Lower lobe of right lung (tissue), 2 donors: ENCODE results near the gene MBD5. TPM values are rescaled to one million over a fixed set of nuclear protein-coding genes. Genes with fewer than 3 reads are reported as not detected.

Experiments used
- ATAC-seq, 2 donors: fragments of 200-7000 bp; cut with Tn5 transposase; one replicate each; pipeline ENCODE4 v1.9.1; 2020 to 2022; ENCODE audit warnings: mild to moderate bottlenecking in 2 of 2, moderate library complexity in 2 of 2
- DNase-seq: peaks from one replicate; pipeline ENCODE4 v3.0.0-alpha.2; 2020
- H3K27ac ChIP-seq: fragments of 200-600 bp; one replicate; pipeline ENCODE4 v1.8.0; 2022
- H3K27me3 ChIP-seq: fragments of 200-600 bp; one replicate; pipeline ENCODE4 v1.8.0; 2022; ENCODE audit warnings: low read depth
- H3K36me3 ChIP-seq: fragments of 200-600 bp; one replicate; pipeline ENCODE4 v1.8.0; 2022; ENCODE audit warnings: mild to moderate bottlenecking
- H3K4me1 ChIP-seq: fragments of 200-600 bp; one replicate; pipeline ENCODE4 v1.8.0; 2022
- H3K4me3 ChIP-seq: fragments of 200-600 bp; one replicate; pipeline ENCODE4 v1.8.0; 2022; ENCODE audit warnings: mild to moderate bottlenecking
- H3K9me3 ChIP-seq: fragments of 200-600 bp; one replicate; pipeline ENCODE4 v1.8.0; 2022
- intact Hi-C: fragments of 100-400 bp; cut with DNase I; formaldehyde crosslinking; loops from one replicate; pipeline ENCODE4 v1.11.0; 2022
- total RNA-seq: library from RNA; stranded (reverse); fragmentation: NEBNext Ultra II Directional; extraction: Animal tissue kit (Norgen Biotek cat#: 25700); gene quantifications from one replicate; pipeline ENCODE4 v1.2.1, GENCODE V29; 2021
- TF ChIP-seq, protein P1 (sequence below): fragments of 200-600 bp; IDR thresholded peaks from one replicate; pipeline ENCODE4 v1.8.0; 2022; ENCODE audit warnings: antibody characterized with exemption, mild to moderate bottlenecking
- donor health status: DM: no; HTN: yes; CAD: no; lungs with severe emphysema.

The MBD5 gene
- total RNA-seq, 1 donor from 2014 or later, result 46.3 TPM

- Histone ChIP-seq H3K4me1 (no peaks in the 10 kb centered on the region), H3K4me3 (no peak overlapping the region), H3K9me3 (no peaks in the 10 kb centered on the region), H3K27ac (no peak overlapping the region), H3K27me3 (no peaks in the 10 kb centered on the region), H3K36me3 (no peaks in the 10 kb centered on the region)
- ATAC-seq (no peak), DNase-seq (no peak)
- TF ChIP-seq, protein P1, sequence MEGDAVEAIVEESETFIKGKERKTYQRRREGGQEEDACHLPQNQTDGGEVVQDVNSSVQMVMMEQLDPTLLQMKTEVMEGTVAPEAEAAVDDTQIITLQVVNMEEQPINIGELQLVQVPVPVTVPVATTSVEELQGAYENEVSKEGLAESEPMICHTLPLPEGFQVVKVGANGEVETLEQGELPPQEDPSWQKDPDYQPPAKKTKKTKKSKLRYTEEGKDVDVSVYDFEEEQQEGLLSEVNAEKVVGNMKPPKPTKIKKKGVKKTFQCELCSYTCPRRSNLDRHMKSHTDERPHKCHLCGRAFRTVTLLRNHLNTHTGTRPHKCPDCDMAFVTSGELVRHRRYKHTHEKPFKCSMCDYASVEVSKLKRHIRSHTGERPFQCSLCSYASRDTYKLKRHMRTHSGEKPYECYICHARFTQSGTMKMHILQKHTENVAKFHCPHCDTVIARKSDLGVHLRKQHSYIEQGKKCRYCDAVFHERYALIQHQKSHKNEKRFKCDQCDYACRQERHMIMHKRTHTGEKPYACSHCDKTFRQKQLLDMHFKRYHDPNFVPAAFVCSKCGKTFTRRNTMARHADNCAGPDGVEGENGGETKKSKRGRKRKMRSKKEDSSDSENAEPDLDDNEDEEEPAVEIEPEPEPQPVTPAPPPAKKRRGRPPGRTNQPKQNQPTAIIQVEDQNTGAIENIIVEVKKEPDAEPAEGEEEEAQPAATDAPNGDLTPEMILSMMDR, result no peak
- intact Hi-C loops, result no loop called here
These were observed 284.6 kb downstream of the MBD5 start for GRCh38 chr2:148305476-148305875.

GRCh38 chr2:148306027-148306426 lies 285.1 kb downstream of the MBD5 start:
- Histone ChIP-seq H3K4me3 (no peak overlapping the region), H3K36me3 (no peaks in the 10 kb centered on the region), H3K27me3 (no peaks in the 10 kb centered on the region), H3K4me1 (no peaks in the 10 kb centered on the region), H3K9me3 (no peaks in the 10 kb centered on the region), H3K27ac (no peak overlapping the region)
- TF ChIP-seq, protein P1, result no peak
- DNase-seq, result no peak
- ATAC-seq, result no peak
- intact Hi-C loops, result no loop called here

- no peaks in the 10 kb centered on the region for H3K36me3 ChIP-seq
- H3K4me1 ChIP-seq, result no peaks in the 10 kb centered on the region
- no peak for ATAC-seq
- no peaks in the 10 kb centered on the region for H3K9me3 ChIP-seq
- TF ChIP-seq, protein P1, result no peak
- H3K27ac ChIP-seq, result no peak overlapping the region
- intact Hi-C loops, result no loop called here
- H3K4me3 ChIP-seq, result no peak overlapping the region
- DNase-seq, result no peak
- H3K27me3 ChIP-seq, result no peaks in the 10 kb centered on the region
These were observed 296.7 kb downstream of the MBD5 start for GRCh38 chr2:148317598-148317997.

GRCh38 chr2:148338541-148338940 lies 317.6 kb downstream of the MBD5 start:
- no peaks in the 10 kb centered on the region for H3K27me3 ChIP-seq
- DNase-seq (no peak), ATAC-seq (no peak)
- TF ChIP-seq, protein P1, result no peak
- H3K9me3 ChIP-seq, result peaks cover 9% of the 10 kb centered on the region
- no peak overlapping the region for H3K4me3 ChIP-seq
- H3K27ac ChIP-seq, result no peak overlapping the region
- peaks cover 4% of the 10 kb centered on the region for H3K36me3 ChIP-seq
- no peaks in the 10 kb centered on the region for H3K4me1 ChIP-seq
- intact Hi-C loops, result no loop called here

- no peak for ATAC-seq
- DNase-seq, result no peak
- Histone ChIP-seq H3K4me1 (no peaks in the 10 kb centered on the region), H3K36me3 (peaks cover 4% of the 10 kb centered on the region), H3K27ac (no peak overlapping the region), H3K9me3 (peaks cover 10% of the 10 kb centered on the region), H3K27me3 (no peaks in the 10 kb centered on the region), H3K4me3 (no peak overlapping the region)
- TF ChIP-seq, protein P1, result no peak
- intact Hi-C loops, result no loop called here
These were observed 321.2 kb downstream of the MBD5 start for GRCh38 chr2:148342086-148342485.

DNA sequence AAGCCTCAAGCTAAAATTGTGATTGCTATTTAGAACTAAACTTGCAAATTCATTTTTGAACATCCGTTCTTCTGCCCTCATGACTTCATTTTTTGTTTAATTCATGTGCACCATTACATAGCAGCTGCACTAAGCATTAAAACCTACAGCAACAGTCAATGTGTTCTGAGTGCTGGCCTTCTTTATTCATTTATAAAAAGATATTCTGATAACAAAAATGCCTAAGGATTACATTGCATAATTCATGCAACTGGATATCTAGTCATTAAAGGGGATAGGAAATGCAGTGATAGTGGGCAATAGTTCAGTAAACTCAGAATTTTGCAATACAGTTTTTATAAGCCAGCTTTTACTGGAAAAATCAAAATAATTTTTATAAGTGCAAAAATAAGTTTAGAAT lies 329.3 kb downstream of the MBD5 start:
- no peak for DNase-seq
- no peaks in the 10 kb centered on the region for H3K4me1 ChIP-seq
- no peak for ATAC-seq

More for the DNA sequence above, 329.3 kb downstream of the MBD5 start:
- no peak overlapping the region for H3K4me3 ChIP-seq
- H3K36me3 ChIP-seq, result no peaks in the 10 kb centered on the region
- intact Hi-C loops, result no loop called here
- TF ChIP-seq, protein P1, result no peak
- H3K9me3 ChIP-seq, result no peaks in the 10 kb centered on the region
- H3K27me3 ChIP-seq, result no peaks in the 10 kb centered on the region
- no peak overlapping the region for H3K27ac ChIP-seq
